HT-29 (cell line): Measurements from ENCODE around the gene RNGTT. TPM values are rescaled to one million over a fixed set of nuclear protein-coding genes. Genes with fewer than 3 reads are reported as not detected.
"Not testable (repeated sequence)": the region's sequence is repeated elsewhere in the genome, so short reads cannot be mapped to it uniquely, and the experiment has no call there.

Experiments
- DNase-seq: peaks from one replicate; pipeline ENCODE4 v3.0.0-alpha.2; 2015; ENCODE audit warnings: low spot score
- total RNA-seq: library from RNA; depleted of rRNA; stranded (reverse); fragments of >200 nt; shearing (Covaris generic); gene quantifications from 2 replicates; pipeline ENCODE4 v1.2.3, GENCODE V29; 2014; rRNA removed

The RNGTT gene
- 12.9 and 14.0 TPM in 2 replicates for total RNA-seq

DNA sequence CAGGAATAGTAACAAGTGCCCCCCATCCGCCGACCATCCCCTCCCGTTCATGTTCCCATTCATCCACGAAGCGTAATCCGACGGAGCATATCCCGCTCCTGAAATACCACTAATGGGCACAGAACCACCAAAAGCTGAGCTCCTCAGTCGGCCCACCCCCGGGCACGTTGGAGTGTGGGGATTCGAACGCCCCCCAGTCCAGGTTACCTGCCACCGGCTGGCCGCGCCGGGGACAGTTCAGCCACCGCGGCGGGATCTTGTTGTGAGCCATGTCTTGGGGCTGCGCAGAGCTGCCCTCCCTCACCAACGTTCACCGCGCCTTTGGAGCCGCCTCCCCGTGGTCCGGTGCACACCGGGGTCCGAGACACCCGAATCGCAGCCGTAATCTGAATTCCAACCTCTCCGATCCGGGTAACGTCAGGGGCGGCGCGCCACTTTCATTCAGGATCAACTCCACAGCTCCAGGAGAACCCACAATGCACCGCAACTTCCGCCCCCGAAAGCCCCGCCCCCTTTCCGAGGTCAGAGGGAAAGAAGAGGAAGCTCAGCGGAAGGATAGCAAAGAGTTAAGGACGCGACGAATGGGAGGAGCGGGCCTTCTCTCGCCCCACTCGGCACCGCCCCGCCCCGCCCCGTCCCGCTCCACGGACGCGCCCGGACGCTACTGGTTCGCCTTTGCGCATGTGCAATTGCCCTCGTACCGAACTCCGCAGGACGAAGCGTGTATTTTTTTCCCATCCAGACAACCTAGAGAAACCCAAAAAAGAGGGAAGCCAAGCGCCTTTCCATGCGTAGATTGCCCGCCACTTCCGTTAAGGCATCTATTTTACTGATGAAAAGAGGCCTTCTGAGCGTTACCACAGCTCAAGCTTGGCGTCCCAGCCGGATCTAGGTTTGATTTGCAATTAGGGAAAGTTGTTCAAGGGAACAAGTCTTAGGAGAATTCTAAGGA, at the start of gene RNGTT:
Gene RNGTT, minus strand, starts transcription at position 480 of the 952 bp plus-strand sequence. Its CDS starts 209 bp downstream, at position 271.
- DNase-seq: peak; percentile 95

DNA sequence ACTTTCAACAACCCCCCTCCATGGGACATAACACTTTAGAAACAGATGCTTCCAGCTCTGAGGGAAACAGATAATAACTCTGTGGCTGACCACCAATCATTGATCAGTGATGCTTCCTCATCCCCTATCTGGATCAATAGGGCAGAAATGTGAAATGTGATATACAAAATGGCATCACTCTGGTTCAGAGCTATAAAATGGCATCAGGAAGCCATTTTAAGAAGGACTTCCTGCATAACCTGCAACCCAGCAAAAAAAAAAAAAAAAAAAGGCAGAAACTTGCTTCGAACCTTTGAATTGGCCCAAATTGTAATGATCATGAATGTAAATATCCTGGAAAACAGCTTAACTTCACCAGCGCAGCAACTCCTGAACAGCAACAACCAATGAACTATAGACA, 48.0 kb upstream of the RNGTT start:
- DNase-seq: no peak

DNA sequence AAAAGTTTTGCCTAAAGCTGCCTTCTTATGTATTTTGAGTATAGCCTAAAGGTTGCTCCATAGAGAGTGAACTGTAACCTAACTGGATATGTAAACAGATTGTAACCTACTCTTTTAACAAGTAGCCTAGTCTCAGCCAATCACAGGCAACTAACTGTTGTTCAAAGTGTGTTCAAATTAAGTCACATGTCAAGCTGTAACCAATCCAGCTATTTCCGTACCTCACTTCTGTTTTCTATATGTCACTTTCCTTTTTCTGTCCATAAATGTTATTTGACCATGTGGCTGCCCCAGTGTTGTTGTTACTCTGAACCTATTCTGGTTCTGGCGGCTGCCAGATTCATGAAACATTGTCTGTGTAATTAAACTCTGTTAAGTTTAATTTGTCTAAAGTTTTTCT, 47.4 kb upstream of the RNGTT start:
- DNase-seq: no peak

DNA sequence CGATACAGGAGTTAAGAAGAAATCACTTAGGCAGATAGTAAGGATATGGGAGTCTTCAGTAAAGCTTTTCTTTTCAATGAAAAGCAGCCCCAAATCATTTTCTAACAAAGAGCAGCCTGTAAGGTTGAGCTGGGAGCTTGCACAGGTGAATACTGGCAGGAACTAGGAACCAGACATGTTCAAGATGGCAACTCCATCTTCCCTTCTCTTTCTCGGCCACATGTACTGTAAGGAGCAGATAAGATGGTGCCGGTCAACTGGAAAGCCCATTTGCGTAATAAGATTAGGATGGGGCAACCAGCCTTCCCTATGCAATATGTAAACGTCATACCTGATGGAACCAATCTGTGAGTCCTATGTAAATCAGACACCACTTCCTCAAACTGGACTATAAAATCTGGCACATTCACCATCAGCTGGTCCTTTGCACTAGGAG, 46.2 kb upstream of the RNGTT start:
- no peak for DNase-seq

DNA sequence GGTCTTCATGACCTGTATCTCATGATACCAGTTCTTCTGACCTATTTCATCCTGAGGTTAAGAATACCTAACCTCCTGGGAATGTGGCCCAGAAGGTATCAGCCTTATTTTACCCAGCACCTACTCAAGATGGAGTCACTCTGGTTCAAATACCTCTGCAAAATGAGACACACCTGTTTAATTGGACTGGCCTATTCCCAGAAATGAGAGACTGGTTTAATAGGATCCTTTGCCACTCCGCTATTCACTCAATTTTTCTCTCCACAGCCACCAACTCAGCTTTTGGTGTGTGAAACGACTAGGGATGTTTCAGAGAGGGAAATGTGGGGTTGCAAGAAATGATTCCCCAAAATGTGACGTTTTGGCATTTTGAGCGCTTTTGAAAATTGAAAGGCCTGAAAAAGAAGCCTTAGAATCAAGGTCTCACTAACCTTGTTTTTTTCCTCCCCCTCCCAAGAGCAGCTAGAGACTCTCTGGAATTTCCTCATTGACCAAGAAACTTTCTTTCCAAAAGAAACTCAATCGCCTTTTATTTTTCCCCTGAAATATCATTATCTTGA, 45.5 kb upstream of the RNGTT start:
- DNase-seq: no peak

DNA sequence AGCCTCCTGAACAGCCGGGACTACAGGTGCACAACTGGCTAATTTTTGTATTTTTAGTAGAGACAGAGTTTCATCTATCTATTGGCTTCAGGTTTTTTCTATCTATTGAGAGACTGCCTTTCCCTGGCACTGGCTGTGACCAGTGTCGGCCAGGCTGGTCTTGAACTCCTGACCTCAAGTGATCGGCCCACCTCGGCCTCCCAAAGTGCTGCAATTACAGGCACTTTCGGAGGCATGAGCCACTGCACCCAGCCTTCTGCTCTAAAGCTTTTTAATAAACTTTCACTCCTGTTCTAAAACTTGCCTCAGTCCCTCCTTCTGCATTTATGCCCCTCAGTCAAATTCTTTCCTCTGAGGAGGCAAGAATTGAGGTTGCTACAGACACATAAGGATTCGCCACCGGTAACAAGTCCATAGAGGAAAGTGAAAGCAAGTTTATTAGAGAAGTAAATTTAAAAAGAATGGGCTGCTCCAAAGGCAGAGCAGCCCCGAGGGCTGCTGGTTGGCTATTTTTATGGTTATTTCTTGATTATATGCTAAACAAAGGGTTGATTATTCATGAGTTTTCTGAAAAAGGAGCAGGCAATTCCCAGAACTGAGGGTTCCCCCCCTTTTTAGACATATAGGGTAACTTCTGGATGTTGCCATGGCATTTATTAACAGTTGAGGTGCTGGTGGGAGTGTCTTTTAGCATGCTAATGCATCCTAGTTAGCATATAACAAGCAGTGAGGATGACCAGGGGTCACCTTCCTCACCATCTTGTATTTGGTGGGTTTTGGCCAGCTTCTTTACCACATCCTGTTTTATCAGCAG, 44.8 kb upstream of the RNGTT start:
- no peak for DNase-seq

DNA sequence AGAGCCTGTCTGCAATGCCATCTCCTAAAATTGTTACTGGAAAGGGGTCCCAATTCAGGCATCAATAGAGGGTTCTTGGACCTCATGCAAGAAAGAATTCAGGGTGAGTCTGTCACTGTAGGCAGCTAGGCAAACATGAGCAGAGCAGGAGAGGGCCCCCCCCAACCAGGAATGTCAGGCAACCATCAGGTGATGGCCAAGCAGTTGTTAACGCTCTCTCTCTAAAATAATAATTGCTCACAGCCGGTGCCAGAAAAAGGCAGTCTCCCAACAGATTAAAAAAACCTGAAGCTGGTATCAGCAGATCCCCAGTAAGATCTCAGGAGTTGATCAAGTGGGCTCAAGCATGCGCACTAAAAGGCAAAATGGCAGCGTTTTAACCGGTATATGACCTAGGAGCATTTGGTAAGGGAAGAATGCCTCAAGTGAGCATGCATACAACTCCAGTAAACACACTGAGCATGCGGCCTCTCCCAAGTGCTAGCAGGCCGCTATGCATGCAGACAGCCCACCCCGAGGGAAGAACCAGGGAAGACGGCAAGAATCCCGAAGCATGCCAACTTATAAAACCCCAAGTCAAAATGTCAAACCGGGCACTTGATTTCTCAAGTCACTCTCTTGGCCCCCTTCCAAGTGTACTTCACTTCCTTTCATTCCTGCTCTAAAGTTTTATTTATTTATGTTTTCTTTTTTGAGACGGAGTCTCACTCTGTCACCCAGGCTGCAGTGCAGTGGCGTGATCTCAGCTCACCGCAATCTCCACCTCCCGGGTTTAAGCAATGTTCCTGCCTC, 44.0 kb upstream of the RNGTT start:
- no peak for DNase-seq

DNA sequence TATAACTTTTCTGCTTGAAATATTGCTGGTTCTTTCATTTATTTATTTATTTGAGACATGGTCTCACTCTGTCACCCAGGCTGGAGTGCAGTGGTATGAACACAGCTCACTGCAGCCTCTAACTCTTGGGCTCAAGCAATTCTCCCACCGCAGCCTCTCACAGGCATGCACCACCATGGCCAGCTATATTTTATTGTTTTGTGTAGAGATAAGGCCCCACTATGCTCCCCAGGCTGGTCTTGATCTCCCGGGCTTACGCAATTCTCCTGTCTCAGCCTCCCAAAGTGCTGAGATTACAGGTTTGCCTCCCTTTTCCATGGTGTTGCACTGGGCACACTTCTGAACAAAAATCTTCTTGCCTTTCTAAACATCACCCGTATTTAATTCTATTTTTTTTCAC, 39.1 kb upstream of the RNGTT start:
- no peak for DNase-seq

DNA sequence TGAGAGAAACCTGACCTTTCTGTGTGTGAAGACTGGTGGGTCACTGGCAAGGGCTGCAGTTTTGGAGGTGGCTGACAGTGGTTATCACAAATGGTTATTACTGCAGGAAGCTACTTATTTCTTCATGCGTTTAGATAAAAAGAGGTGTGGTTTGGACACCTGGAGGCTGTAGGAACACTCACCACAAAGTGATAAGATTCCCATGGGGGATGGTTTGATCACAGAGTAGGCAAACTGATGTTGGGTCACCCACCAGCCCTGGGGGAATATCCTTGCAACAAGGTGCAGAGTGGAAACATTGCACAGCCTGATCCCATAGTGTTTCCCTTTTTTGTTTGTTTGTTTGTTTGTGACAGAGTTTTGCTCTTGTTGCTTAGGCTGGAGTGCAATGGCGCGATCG, 33.9 kb upstream of the RNGTT start:
- no peak for DNase-seq

DNA sequence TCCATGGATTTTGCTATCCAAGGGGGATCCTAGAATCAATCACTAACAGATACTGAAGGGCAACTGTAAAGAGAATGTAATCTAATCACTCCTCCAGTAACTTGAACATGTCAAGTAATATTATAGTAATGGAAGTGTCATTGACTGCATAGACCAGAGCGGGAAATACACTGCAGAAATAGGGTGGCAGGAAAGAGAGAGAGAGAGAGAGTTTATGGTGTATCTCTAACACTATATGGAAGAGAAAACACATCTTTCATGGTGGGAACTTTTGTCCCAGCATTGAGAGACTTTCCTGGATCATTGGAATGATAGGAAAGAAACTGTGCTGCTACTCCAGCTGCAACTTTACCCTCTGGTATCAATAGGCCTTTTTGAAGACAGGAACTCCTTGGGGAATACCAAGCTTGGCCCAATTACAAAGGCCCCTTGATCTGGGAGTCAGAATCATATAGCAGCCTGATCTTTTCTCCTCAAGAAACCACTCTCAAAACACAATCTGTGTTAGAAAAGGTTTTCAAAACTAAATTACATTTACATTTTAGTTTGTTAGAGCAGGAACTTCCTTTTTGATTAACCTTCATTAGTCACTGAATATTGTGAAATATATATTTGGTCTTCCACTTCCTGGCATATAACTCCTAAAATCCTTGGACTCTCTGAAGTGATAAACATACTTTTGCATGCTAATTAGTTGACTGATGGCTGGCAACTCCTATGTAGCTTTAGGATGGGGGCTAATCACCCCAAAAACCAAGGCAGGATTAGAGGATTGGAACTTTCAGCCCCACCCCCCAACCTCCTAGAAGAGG, 29.5 kb upstream of the RNGTT start:
- DNase-seq: no peak

DNA sequence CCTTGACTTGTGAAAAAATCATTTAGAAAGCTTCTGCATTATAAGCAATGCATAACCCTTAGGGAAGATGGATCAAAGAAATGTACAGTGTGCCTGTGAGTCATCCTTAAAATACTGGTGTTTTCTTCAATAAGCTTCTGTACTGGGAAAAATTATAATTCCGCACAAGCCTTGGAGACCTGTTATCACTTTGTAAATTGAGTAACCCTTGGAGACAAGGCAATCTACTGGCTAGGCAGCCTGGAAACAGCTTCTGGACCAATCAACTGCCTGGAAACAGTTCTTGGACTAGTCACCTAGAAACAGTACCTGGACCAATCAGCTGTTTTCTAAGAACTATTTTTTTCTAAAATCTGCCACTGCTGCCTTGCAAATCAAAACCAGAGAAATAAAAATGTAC, 25.8 kb upstream of the RNGTT start:
- no peak for DNase-seq

DNA sequence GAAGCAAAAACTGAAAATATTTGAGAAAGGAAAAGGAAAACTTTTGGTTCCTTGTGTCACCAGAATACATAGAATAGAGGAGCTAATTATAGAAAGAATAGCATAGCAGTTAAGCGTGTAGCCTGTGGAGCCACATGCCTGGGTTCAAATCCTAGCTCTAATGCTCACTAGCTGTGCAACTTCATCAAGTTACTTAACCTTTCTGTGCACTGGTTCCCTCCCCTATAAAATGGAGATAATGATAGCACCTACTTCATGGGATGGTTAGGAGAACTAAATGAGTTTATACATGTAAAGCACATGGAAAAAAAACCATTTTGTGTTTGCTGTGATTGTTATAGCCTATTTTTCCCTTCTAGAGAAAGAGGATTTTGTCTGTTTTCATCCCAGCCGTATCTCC, 24.5 kb upstream of the RNGTT start:
- DNase-seq: no peak

DNA sequence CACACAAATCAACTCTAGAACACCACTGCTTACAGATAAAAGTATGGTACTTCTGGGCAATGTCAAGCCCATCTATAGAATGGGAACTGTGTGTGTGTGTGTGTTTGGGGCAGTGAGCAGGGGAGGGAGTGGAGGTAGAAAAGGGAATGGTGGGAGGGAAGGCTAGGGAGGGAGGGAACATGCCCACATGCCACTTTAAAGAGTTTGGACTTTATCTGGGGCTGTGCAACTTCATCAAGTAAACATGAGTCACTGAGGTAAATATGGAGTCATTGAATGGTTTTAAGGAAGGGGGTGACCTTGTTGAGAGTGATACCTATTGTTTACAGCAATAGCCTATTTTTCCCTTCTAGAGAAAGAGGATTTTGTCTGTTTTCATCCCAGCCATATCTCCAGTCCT, 22.5 kb upstream of the RNGTT start:
- DNase-seq: no peak

DNA sequence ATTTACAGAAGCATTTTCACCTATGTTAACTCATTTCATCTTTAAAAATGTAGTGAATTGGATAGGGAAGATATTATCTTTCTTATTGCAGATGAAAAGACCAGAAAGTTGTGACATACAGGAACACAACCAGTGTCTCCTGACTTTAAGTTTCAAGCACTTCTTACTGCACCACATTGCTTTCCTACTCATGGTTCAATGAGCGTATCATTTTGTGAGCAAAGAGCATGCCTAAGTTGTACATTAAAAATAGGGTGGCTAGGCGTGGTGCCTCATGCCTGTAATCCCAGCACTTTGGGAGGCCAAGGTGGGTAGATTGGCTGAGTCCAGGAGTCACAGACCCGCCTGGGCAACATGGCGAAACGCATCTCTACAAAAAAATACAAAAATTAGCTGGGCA, 21.2 kb upstream of the RNGTT start:
- DNase-seq: no peak

DNA sequence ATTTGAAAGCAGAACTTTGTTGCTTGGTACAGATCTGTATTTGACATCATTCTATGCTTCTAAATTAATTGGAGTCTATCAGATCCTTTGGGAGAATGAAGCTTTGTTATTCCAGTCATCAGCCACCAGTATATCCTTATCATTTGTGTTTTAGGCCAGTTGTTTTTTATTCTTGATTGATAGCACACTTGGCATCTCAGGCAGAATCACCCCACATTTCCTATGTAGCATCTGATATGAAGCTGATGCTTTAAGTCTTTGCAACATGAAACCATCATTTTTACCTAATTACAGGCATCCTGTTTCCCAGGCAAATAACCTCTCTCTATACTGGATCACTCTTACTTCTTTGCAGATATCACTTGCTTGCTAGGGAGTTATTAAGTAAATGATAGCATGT, 20.7 kb upstream of the RNGTT start:
- no peak for DNase-seq

DNA sequence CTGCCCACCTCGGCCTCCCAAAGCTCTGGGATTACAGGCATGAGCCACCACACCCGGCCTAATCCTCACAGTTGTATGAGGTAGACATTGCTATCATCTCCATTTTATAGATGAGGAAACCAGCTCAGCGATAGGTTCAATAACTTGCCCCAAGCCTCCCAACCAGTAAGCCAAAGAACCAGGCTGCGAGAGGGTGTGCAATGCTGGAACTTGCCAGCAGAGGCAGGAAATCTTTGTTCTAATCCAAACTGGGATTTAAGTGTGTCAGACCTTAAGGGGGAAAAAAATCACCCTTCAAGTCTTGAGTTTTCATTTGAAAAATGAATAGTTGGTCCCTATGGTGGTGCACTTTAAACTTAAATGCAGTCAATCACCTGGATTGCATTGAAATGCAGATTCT, 20.1 kb upstream of the RNGTT start:
- DNase-seq: peak; percentile 47

DNA sequence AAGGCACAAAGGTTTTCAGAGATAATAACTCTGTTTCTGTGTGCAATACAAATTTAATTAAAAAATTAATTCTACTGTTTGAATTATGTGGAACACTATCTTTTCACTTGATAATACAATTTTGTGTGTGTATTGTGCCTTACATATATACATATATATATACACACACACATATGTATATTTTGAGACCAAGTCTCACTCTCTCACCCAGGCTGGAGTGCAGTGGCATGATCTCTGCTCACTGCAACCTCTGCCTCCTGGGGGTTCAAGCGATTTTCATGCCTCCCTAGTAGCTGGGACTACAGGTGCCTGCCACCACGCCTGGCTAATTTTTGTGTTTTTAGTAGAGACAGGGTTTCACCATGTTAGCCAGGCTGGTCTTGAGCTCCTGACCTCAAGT, 19.7 kb upstream of the RNGTT start:
- not testable (repeated sequence) for DNase-seq

DNA sequence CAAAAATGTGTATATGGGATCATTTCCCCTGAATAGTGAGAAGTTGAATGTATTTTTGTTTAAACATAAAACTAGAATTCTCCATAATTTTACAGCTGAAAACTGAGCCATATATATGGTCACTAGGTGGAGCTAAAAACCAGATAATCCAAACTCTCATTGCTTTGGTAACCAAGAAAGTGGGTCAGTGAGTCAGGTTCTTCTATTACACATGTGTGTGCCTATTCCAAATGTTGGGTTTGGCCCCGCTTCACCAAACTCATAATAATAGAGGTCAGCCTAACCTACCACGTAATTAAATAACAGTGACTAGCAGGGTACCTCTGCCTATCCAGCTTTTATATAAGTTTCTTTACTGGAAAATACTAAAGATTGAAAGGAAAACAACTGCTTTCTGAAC, 19.3 kb upstream of the RNGTT start:
- DNase-seq: peak; percentile 70

DNA sequence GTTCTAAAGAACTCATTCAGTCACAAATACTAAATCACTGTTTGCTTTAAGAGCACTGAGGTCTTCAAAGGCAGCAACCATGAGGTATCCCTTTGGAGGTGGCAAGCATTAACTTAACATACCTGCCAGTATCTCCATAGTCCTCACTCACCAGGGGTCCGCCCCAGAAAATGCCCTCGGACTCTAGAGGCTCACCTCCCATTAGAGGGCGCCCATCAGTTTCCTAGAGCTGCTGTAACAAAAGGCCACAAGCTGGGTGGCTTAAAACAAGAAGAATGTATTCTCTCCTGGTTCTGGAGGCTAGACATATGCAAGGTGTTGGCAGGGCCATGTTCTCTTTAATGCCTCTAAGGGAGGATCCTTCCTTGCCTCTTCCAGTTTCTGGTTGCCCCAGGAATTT, 12.0 kb upstream of the RNGTT start:
- DNase-seq: no peak
